Activated CD8-positive, alpha-beta memory T cell treated with anti-CD3 and anti-CD28 coated beads, Interleukin-2, amount 50 U/mL, for 24 hours (primary cell): ENCODE results near the gene CHN2.

Experiments used
- DNase-seq: peaks from one replicate; pipeline ENCODE4 v3.0.0-alpha.2; 2020; ENCODE audit errors: extremely low read depth

Gene CHN2

DNA sequence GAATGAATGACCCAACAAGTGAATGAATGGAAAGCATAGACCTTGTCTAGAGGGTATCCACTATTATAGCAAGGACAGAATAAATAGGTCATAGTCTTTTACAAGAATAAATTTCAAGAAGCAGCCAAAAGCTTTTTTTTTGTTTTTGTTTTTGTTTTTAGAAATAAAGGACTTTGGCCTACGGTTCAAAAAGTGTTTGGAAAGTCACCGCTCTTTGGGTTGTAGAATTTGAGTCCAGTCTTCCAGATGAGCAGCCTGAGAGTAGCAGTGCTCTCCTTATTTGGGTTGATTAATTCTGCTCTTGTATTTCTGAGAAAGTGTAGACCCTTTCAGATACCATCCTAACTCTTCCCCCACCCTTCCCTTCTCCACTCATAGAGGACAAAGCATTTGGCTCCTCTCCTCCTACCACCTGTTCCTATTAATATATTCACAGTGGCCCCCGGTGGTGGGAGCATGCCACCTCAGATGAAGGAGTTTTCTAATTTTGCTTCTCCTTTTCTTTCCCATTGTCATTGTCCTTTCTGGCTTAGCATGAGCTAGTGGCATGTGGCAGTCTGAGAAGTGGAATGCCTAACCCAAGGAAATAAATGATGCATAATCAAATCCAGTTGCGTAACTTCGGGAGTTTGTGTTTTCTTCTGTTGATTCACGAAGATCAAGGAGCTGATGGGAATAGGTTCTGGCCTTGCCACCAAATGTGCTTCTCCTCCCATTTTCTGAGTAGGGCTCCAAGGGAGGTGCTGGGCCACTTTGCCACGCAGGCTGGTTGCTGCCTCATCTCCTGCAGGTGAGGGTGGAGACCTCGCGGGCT, 114.7 kb downstream of the CHN2 start:
- DNase-seq, result no peak

GRCh38 chr7:29310625-29311024, 116.0 kb downstream of the CHN2 start:
- DNase-seq, result no peak

- no peak for DNase-seq
Measured at GRCh38 chr7:29311314-29311713, 116.7 kb downstream of the CHN2 start.

- DNase-seq, result no peak
Measured at GRCh38 chr7:29314148-29314547, 119.6 kb downstream of the CHN2 start.

DNA sequence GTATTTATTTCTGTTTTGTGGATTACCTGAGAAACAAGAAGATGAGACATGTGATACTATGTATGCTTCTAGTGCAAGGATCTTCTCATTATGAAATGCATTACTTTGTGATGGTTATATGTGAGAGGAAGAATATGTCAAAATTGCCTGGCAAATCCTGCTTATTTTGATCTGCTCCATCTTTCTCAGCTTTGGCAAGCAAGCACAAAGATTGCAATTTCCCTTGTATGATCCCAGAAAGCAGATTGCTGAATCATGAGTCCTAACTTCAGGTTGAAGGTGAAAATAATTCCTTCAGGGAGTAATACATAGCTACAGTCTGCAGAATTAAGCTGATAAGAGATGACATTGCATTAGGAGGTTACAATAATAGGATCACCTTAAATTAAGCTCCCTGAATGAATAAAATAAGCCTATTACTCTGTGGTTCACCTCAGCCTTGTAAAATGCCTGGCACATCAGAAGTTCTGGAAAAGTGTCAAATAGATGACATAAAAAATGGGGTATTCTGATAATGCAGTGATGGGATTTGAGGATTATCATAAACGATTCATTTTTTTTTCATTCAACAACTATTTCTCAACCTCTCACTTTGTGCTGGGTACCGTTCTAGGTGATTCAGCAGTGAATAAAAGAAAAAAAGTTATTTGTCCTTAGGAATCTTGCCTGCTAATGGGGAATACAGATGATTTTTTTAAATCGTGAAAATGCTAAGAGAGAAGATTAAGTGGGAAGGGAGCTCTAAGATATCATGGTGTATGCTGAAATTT, 120.7 kb downstream of the CHN2 start:
- DNase-seq, result no peak

- DNase-seq, result no peak
Measured at GRCh38 chr7:29315892-29316270, 121.3 kb downstream of the CHN2 start.

DNA sequence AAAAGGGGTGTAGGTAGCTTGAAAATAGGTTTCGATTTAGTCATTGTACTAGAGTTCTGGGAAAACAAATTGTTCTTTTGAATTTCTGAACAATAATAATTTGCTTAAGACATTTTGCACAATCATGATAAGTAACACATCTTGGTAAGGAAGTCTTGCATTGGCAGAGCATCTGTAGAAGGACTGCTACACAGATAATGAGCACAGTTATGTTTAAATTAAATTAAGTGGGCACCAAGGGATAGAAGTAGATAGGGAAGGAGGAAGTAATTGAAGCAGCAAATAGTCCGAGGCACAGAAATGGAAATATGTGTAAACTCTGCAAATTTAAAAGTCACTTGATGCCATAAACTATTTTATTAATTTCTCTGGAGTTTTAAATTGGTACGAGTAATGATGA, 122.4 kb downstream of the CHN2 start:
- DNase-seq, result no peak

DNA sequence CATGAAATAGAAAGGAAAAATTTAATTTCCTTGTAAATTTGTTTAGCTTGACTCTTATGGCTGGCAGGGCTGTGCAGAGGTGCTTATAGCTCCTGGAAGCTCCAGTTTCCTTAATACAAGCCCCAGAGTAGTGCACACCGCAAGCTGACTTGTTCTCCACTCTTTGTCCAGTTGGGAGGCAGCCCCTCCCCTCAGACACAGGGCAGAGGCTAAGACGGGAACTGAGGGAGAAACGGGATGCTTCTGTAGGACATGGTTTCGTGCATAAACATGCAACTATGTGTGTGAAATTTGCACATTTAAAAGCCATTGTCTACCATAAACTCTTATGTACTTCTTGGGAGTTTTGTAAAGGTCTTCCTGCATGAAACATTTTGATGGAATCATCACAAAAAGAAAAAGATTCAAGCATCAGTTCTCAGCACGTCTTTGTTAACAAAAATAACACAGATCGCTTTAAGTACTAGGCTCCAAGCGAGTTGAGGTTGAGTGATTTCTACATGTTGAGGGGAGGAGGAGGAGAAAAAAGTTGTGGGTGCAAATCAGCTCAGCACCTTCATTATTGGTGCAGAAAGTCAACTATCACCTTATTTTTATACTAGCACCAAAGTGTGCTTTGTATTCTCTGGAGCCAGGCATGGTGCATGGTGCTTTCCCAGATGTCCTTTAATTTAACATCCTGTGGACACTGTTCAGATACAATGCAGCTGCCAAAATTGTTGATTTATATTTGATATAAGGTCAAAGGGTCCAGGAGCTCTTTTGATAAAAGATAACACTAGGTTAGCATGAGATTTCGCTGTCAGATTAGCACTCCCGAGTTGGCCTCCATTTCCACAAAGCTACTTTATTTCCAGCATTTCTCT, 124.5 kb downstream of the CHN2 start:
- DNase-seq, result no peak

GRCh38 chr7:29319719-29320521, 125.3 kb downstream of the CHN2 start:
- no peak for DNase-seq

DNA sequence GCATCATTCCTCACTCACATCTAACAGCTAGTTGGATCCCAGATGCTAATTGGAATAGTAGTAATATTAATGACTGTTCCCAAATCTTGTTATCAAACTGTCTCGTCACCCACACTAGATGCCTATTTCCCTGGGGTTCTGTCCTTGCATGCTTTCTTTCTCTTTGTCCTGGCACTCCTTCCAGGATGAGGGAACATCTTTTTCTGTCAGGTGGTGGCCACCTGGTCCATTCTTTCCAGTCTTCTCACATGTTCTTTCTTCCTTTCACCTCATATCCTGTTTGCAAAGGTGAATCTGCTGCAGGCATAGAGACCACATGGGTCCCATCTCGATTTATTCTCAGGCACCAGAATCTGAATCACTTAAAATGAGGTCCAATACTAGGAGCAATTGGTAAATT, 126.0 kb downstream of the CHN2 start:
- DNase-seq, result no peak

- DNase-seq, result no peak
Measured at GRCh38 chr7:29322023-29322712, 127.6 kb downstream of the CHN2 start.

DNA sequence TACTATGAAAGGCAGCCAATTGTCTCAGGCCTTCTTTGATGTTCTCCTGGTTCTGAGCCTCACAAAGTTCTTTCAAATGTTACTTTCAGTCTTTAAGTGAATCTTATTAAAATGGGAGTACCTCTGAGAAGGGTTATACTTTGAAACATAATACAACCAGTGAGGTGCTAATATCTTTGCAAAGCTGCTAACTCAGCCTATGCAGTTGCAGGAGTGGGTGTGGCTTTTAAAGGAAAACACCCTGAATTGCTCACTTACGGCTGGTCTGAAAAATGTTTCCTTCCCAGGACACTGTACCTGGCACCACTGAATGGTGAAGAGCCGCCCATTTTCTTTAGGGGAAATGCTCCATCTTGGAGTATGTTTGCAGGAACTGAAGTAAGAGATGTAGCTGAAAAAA, 130.9 kb downstream of the CHN2 start:
- no peak for DNase-seq

DNA sequence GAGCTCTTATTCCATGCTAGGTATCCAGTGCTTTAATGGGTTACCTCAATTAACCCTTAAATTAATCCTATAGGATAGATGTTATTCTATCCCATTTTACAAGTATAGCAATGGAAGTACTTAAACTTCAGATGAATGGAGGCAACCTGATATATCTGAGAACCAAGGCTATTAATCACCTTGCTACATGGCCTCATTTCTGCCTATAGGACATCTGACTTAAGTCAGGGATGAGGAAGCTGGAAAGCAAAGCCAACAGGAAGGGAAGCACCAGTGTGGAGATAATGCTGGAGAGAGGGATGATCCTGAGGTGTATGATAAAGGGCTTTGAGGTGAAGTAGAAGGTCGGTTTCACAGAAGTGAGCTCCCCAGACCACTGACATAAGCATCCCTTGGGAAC, 132.3 kb downstream of the CHN2 start:
- no peak for DNase-seq

- no peak for DNase-seq
Measured at GRCh38 chr7:29327455-29327854, 132.9 kb downstream of the CHN2 start.

DNA sequence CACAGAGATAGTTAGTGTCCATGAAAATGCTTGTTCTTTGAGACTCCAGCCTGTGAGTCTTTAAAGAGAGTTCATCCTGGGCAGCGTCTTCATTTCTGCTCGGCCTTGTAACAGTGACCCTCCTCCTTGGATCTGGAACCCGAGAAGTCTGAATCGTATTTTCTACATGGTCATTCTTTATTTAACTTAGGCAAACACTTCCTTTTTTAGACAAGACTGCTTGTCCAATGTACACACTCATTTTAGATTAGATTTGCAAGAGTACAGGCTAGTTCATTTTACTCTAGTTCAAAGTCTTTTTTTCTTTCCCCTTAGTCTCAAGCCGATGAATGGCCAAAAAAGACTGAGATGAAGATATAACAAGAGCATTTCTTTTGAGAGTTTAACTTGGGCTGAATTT, 133.5 kb downstream of the CHN2 start:
- no peak for DNase-seq

DNA sequence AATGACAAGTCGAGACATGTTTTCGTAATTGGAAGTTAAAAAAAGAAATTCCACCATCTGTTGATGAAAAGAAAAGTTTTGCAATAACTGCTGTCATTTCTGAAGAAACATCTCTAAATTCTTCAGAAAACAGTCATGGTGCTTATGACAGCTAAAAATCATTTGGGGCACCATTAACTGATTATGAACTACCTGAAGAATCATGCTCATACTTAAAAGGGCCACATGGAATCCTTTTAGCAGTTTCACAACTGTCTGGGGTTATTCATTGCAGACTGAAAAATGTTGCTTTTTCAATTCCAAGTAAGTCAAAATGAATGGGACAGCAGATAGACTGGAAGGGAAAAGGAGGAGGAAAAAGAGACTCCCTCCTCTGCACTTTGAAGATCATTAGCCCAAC, 134.2 kb downstream of the CHN2 start:
- no peak for DNase-seq

- no peak for DNase-seq
Measured at GRCh38 chr7:29329686-29330085, 135.1 kb downstream of the CHN2 start.

DNA sequence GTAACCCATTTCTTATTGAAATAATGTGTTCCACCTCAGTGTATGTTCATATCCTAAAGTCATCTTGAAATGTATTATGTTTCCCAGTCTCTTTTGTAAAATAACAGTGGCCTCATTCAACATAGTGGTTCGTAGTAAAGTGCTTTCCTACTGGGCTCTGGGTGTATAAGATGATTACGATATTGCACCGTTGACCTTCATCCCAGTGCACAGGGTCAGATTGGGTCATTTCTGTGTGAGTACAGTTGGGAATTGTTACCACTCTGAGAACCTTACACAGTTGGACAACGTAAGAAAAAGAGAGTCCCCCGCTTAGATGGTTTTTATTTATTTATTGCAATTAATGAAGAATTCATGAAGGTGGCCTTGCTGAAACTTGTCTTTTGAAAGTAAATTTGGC, 135.6 kb downstream of the CHN2 start:
- DNase-seq, result no peak

- no peak for DNase-seq
Measured at GRCh38 chr7:29331163-29331562, 136.6 kb downstream of the CHN2 start.

DNA sequence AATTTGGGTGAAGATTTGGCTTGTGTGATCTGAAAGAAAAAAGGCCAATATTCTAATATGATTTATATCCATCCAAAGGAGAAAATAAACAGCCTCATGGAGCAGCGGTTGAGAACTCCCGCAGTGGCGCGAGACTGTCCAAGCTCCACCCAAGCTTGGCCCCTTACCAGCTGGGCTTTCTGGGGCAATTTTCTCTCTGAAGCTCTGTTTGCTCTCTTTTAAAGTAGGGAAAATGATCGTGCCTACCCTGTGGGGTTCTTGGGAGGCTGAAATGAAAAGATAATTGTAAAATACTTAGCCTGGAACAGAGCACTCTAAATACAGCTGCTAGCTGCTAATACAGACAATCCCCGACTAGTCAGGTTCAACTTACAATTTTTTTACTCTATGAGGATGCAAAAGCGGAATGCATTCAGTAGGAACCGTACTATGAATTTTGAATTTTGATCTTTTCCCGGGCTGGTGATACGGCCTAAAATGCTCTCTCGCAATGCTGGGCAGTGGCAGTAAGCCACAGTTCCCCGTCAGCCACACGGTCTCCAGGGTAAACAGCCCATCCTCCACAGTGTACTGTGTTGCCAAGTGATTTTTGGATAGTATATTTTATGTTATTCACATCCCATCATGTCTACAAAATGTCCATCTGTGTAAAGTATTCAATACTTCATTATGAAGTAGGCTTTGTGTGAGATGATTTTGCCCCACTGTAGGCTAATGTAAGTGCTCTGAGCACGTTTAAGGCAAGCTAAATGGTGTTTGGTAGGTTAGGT, 137.7 kb downstream of the CHN2 start:
- no peak for DNase-seq
